ENCODE measurements around the gene PXMP4. TPM values are rescaled to one million over a fixed set of nuclear protein-coding genes. Genes with fewer than 3 reads are reported as not detected.

PXMP4 gene
- total RNA-seq, 1 donor from 2014 or later: 6.8 TPM

GRCh38 chr20:33658510-33658909, 61.6 kb downstream of the PXMP4 start:
- Mint-ChIP-seq H3K27me3 (no peaks in the 10 kb centered on the region), H3K4me3 (no peak overlapping the region), H3K36me3 (ENCODE audit: low read depth) (no peaks in the 10 kb centered on the region), H3K4me1 (peaks cover 5% of the 10 kb centered on the region), H3K9me3 (no peaks in the 10 kb centered on the region), H3K27ac (no peak overlapping the region)
- DNase-seq: no peak
- ChIA-PET POLR2A (no interaction called here), CTCF (no interaction called here)
- intact Hi-C loops (cut with micrococcal nuclease): no loop called here
- no peak for ATAC-seq (ENCODE audit: low read depth)
- TF ChIP-seq CTCF (IDR thresholded peaks at IDR 0.05): no peak

GRCh38 chr20:33657704-33658095, 62.4 kb downstream of the PXMP4 start:
- peaks cover 10% of the 10 kb centered on the region for H3K4me1 Mint-ChIP-seq
- no peak overlapping the region for H3K4me3 Mint-ChIP-seq
- intact Hi-C loops (cut with micrococcal nuclease): no loop called here
- CTCF ChIA-PET: no interaction called here
- no peaks in the 10 kb centered on the region for H3K27me3 Mint-ChIP-seq
- no peaks in the 10 kb centered on the region for H3K9me3 Mint-ChIP-seq
- DNase-seq (no peak), ATAC-seq (ENCODE audit: low read depth) (no peak)
- POLR2A ChIA-PET: interaction anchor here (0.6 to 1.2 kb wide), 2 partner anchors 75 to 168 kb away, joined by 3 to 7 read pairs; partner anchors contain the start of gene CBFA2T2
- no peaks in the 10 kb centered on the region for H3K36me3 Mint-ChIP-seq (ENCODE audit: low read depth)
- H3K27ac Mint-ChIP-seq: no peak overlapping the region
- TF ChIP-seq CTCF (IDR thresholded peaks at IDR 0.05): no peak

GRCh38 chr20:33656783-33657703, 63.1 kb downstream of the PXMP4 start:
- TF ChIP-seq CTCF (IDR thresholded peaks at IDR 0.05): no peak
- H3K27ac Mint-ChIP-seq: no peak overlapping the region
- ChIA-PET CTCF (no interaction called here), POLR2A (interaction anchor here (0.6 to 1.2 kb wide), 2 partner anchors 124 to 167 kb away, joined by 3 read pairs; partner anchors contain the start of gene CBFA2T2)
- no peaks in the 10 kb centered on the region for H3K9me3 Mint-ChIP-seq
- no peaks in the 10 kb centered on the region for H3K27me3 Mint-ChIP-seq
- no peaks in the 10 kb centered on the region for H3K36me3 Mint-ChIP-seq (ENCODE audit: low read depth)
- intact Hi-C loops (cut with micrococcal nuclease): no loop called here
- no peak overlapping the region for H3K4me3 Mint-ChIP-seq
- no peak for ATAC-seq (ENCODE audit: low read depth)
- no peak for DNase-seq
- peaks cover 11% of the 10 kb centered on the region for H3K4me1 Mint-ChIP-seq

DNA sequence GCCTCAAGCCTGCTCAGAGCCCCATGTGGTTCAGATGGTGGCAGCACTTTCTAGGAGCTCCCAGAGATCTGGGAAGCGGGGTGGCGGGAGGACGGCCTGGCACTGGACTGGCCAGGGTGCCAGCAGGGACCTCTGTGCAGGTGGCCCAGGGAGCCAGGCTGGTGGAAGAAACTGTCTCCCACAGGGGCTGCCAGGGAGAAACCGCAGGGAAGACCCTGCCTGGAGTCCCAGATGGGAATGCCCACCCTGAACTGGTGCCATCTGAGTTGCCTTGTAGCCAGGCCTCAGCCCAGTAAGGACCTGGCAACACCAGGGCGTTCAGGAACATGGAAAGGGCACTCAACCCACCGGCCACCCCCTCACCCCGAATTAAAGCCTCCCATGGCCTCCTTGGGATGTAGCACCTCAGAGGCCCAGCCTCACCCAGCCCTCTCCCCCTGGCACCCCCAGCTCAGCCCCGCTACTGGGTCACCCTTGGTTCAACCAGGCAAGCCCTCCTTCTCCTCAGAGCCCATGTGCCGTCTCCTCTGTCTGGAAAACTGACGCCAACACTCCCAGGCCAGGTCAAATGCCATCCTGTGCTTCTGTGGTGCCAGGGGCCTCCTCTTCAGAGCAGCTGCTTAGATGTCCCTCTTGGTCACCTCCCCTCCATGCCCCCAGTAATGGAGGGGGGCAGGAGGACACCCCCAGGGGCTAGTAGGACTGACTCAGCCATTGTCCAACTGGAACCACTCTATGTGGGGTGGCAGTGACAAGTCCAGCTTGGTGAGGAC, 63.9 kb downstream of the PXMP4 start:
- H3K36me3 Mint-ChIP-seq (ENCODE audit: low read depth): no peaks in the 10 kb centered on the region
- CTCF ChIA-PET: no interaction called here
- POLR2A ChIA-PET: interaction anchor here (0.6 kb wide), 1 partner anchor 123 kb away, joined by 3 read pairs; no protein-coding TSS in a partner anchor
- peaks cover 11% of the 10 kb centered on the region for H3K4me1 Mint-ChIP-seq
- H3K27me3 Mint-ChIP-seq: no peaks in the 10 kb centered on the region
- H3K27ac Mint-ChIP-seq: no peak overlapping the region
- no peak for ATAC-seq (ENCODE audit: low read depth)
- H3K9me3 Mint-ChIP-seq: no peaks in the 10 kb centered on the region
- intact Hi-C loops (cut with micrococcal nuclease): no loop called here
- TF ChIP-seq CTCF (IDR thresholded peaks at IDR 0.05): no peak
- DNase-seq: no peak
- no peak overlapping the region for H3K4me3 Mint-ChIP-seq

GRCh38 chr20:33655164-33655563, 64.9 kb downstream of the PXMP4 start:
- TF ChIP-seq CTCF (IDR thresholded peaks at IDR 0.05): no peak
- Mint-ChIP-seq H3K9me3 (no peaks in the 10 kb centered on the region), H3K27me3 (no peaks in the 10 kb centered on the region), H3K4me3 (no peak overlapping the region), H3K27ac (no peak overlapping the region), H3K36me3 (ENCODE audit: low read depth) (no peaks in the 10 kb centered on the region), H3K4me1 (peaks cover 11% of the 10 kb centered on the region)
- POLR2A ChIA-PET: no interaction called here
- CTCF ChIA-PET: interaction anchor here (2.5 kb wide), 1 partner anchor 8 kb away, joined by 9 read pairs; the partner anchor contains the start of gene C20orf144
- no peak for ATAC-seq (ENCODE audit: low read depth)
- intact Hi-C loops (cut with micrococcal nuclease): no loop called here
- DNase-seq: no peak
